IPS DF 19.7 (cell line): ENCODE results near the gene RFX1.
A peak's percentile ranks its signal among the peaks of the same experiment; 100 is the strongest.
"Not testable (repeated sequence)": the region's sequence is repeated elsewhere in the genome, so short reads cannot be mapped to it uniquely, and the experiment has no call there.

ENCODE experiments used
- DNase-seq: peaks from one replicate; pipeline ENCODE4 v3.0.0-alpha.2; 2013; ENCODE audit warnings: low read depth, low spot score

The RFX1 gene

GRCh38 chr19:14006085-14006765 is at the start of gene RFX1:
Gene RFX1, minus strand, starts transcription at chr19:14006320. Its CDS starts 12,477 bp downstream, at chr19:13993843.
- peak; percentile 99 for DNase-seq

- DNase-seq, result no peak
Measured at GRCh38 chr19:14055396-14055795, 49.3 kb upstream of the RFX1 start.

GRCh38 chr19:14054721-14055120 is 48.6 kb upstream of the RFX1 start:
- DNase-seq, result no peak

- DNase-seq, result no peak
Measured at GRCh38 chr19:14054099-14054498, 48.0 kb upstream of the RFX1 start.

- no peak for DNase-seq
Measured at GRCh38 chr19:14053500-14053899, 47.4 kb upstream of the RFX1 start.

- no peak for DNase-seq
Measured at GRCh38 chr19:14053032-14053431, 46.9 kb upstream of the RFX1 start.

GRCh38 chr19:14052470-14052869 is 46.4 kb upstream of the RFX1 start:
- DNase-seq, result no peak

GRCh38 chr19:14051980-14052379 is 45.9 kb upstream of the RFX1 start:
- DNase-seq, result no peak

- DNase-seq, result not testable (repeated sequence)
Measured at GRCh38 chr19:14050961-14051360, 44.8 kb upstream of the RFX1 start.

GRCh38 chr19:14050512-14050911 is 44.4 kb upstream of the RFX1 start:
- no peak for DNase-seq

GRCh38 chr19:14048443-14049153 is 42.5 kb upstream of the RFX1 start:
- no peak for DNase-seq

- not testable (repeated sequence) for DNase-seq
Measured at GRCh38 chr19:14047866-14048265, 41.7 kb upstream of the RFX1 start.

GRCh38 chr19:14042659-14043608 is 36.8 kb upstream of the RFX1 start:
- DNase-seq, result peak; percentile 67

- DNase-seq, result no peak
Measured at GRCh38 chr19:14039181-14039580, 33.1 kb upstream of the RFX1 start.

- no peak for DNase-seq
Measured at GRCh38 chr19:14035706-14036105, 29.6 kb upstream of the RFX1 start.

- DNase-seq, result not testable (repeated sequence)
Measured at GRCh38 chr19:14035159-14035558, 29.0 kb upstream of the RFX1 start.

GRCh38 chr19:14033946-14034345 is 27.8 kb upstream of the RFX1 start:
- DNase-seq, result no peak

GRCh38 chr19:14031719-14032480 is 25.8 kb upstream of the RFX1 start, which contains the start of gene IL27RA:
Gene IL27RA, plus strand, starts transcription at chr19:14031762. Its CDS starts 111 bp downstream, at chr19:14031873.
- no peak for DNase-seq

GRCh38 chr19:14030997-14031718 is 25.0 kb upstream of the RFX1 start:
- no peak for DNase-seq

- DNase-seq, result no peak
Measured at GRCh38 chr19:14028901-14029300, 22.8 kb upstream of the RFX1 start.
